ENCODE results near the gene CELF5. TPM values are rescaled to one million over a fixed set of nuclear protein-coding genes. Genes with fewer than 3 reads are reported as not detected.

CELF5 gene
- total and polyA plus RNA-seq, 10 donors: 0.05 to 0.19 (median 0.10) TPM; not detected in 7

GRCh38 chr19:3310711-3311110, 86.2 kb downstream of the CELF5 start:
- peaks cover 2 to 76% (median 37%) of the 10 kb centered on the region in 7 donors for H3K27me3 ChIP-seq (replicated peaks in 1 of 7)
- no peak for DNase-seq
- intact Hi-C loops (cut with DNase I; ENCODE audit: low total_unique reads): no loop called here
- H3K4me1 ChIP-seq: no peaks in the 10 kb centered on the region
- H3K9me3 ChIP-seq: peaks cover 0 to 3% (median 0%) of the 10 kb centered on the region in 8 donors
- no peaks in the 10 kb centered on the region for H3K36me3 ChIP-seq
- no peak overlapping the region for H3K27ac ChIP-seq
- no peak overlapping the region for H3K4me3 ChIP-seq
- no peak for TF ChIP-seq POLR2A (IDR thresholded peaks at IDR 0.05)
- TF ChIP-seq CTCF (IDR thresholded peaks at IDR 0.05 in 8 of 11, conservative IDR thresholded peaks at IDR 0.05 in 3 of 11): no peak
- no peak for TF ChIP-seq POLR2AphosphoS5 (IDR thresholded peaks at IDR 0.05)

GRCh38 chr19:3313199-3313575, 88.7 kb downstream of the CELF5 start:
- TF ChIP-seq POLR2AphosphoS5 (IDR thresholded peaks at IDR 0.05) (no peak), POLR2A (IDR thresholded peaks at IDR 0.05) (no peak), CTCF (IDR thresholded peaks at IDR 0.05 in 8 of 11, conservative IDR thresholded peaks at IDR 0.05 in 3 of 11) (no peak)
- intact Hi-C loops (cut with DNase I; ENCODE audit: low total_unique reads): no loop called here
- H3K4me1 ChIP-seq: no peaks in the 10 kb centered on the region
- H3K27ac ChIP-seq: no peak overlapping the region
- peaks cover 0 to under 1% (median 0%) of the 10 kb centered on the region in 8 donors for H3K9me3 ChIP-seq
- 78 to 83% (median 81%) methylated on average over 13 of the region's 13 CpGs for WGBS, 5 donors
- DNase-seq: no peak
- H3K4me3 ChIP-seq: no peak overlapping the region
- no peaks in the 10 kb centered on the region for H3K36me3 ChIP-seq
- peaks cover 2 to 73% (median 40%) of the 10 kb centered on the region in 7 donors for H3K27me3 ChIP-seq (replicated peaks in 1 of 7)

- DNase-seq: no peak
- WGBS, 5 donors: 81 to 83% (median 81%) methylated on average over 26 to 30 of the region's 30 CpGs
Measured at GRCh38 chr19:3314962-3315675, 90.7 kb downstream of the CELF5 start.

More at GRCh38 chr19:3314962-3315675, 90.7 kb downstream of the CELF5 start:
- Histone ChIP-seq H3K27ac (no peak overlapping the region), H3K4me1 (no peaks in the 10 kb centered on the region), H3K4me3 (no peak overlapping the region), H3K9me3 (no peaks in the 10 kb centered on the region), H3K27me3 (replicated peaks in 1 of 7) (peaks cover 2 to 79% (median 46%) of the 10 kb centered on the region in 7 donors), H3K36me3 (no peaks in the 10 kb centered on the region)
- TF ChIP-seq POLR2AphosphoS5 (IDR thresholded peaks at IDR 0.05) (no peak), CTCF (IDR thresholded peaks at IDR 0.05 in 8 of 11, conservative IDR thresholded peaks at IDR 0.05 in 3 of 11) (no peak), POLR2A (IDR thresholded peaks at IDR 0.05) (no peak)
- intact Hi-C loops (cut with DNase I; ENCODE audit: low total_unique reads): no loop called here
